Skeletal muscle cell (primary cell): Measurements from ENCODE around the gene HBEGF.

ENCODE experiments used
- DNase-seq: peaks from one replicate; pipeline ENCODE4 v3.0.0-alpha.2; 2010; ENCODE audit warnings: low read depth
- H3K4me3 ChIP-seq: 2 replicates; pipeline ENCODE4 v1.5.1; 2011; ENCODE audit warnings: low read depth, mild to moderate bottlenecking, control low read depth, low read length, moderate library complexity

HBEGF gene

GRCh38 chr5:140339636-140340035, 6.8 kb downstream of the HBEGF start:
- H3K4me3 ChIP-seq, result no peak overlapping the region
- DNase-seq, result no peak

- no peak overlapping the region for H3K4me3 ChIP-seq
- DNase-seq, result no peak
Measured at GRCh38 chr5:140338908-140339307, 7.5 kb downstream of the HBEGF start.

GRCh38 chr5:140338336-140338735, 8.1 kb downstream of the HBEGF start:
- no peak for DNase-seq
- no peak overlapping the region for H3K4me3 ChIP-seq

- no peak overlapping the region for H3K4me3 ChIP-seq
- DNase-seq, result no peak
Measured at GRCh38 chr5:140337880-140338279, 8.5 kb downstream of the HBEGF start.

- DNase-seq, result no peak
- no peak overlapping the region for H3K4me3 ChIP-seq
Measured at GRCh38 chr5:140336388-140336787, 10.0 kb downstream of the HBEGF start.

GRCh38 chr5:140331638-140332037, 14.8 kb downstream of the HBEGF start:
- DNase-seq, result no peak
- no peak overlapping the region for H3K4me3 ChIP-seq

GRCh38 chr5:140329739-140330481, 16.5 kb downstream of the HBEGF start:
- no peak for DNase-seq
- no peak overlapping the region for H3K4me3 ChIP-seq

- H3K4me3 ChIP-seq, result no peak overlapping the region
- no peak for DNase-seq
Measured at GRCh38 chr5:140328036-140328764, 18.2 kb downstream of the HBEGF start.

- no peak overlapping the region for H3K4me3 ChIP-seq
- DNase-seq, result no peak
Measured at GRCh38 chr5:140327589-140327988, 18.8 kb downstream of the HBEGF start.

- H3K4me3 ChIP-seq, result no peak overlapping the region
- DNase-seq, result no peak
Measured at GRCh38 chr5:140325486-140325885, 20.9 kb downstream of the HBEGF start.

- peak; percentile 85 for DNase-seq
- H3K4me3 ChIP-seq, result no peak overlapping the region
Measured at GRCh38 chr5:140324617-140325241, 21.7 kb downstream of the HBEGF start.

GRCh38 chr5:140324041-140324600, 22.3 kb downstream of the HBEGF start:
- no peak overlapping the region for H3K4me3 ChIP-seq

GRCh38 chr5:140322751-140323731, 23.4 kb downstream of the HBEGF start:
- no peak overlapping the region for H3K4me3 ChIP-seq
- peak; percentile 88 for DNase-seq

More at GRCh38 chr5:140324041-140324600, 22.3 kb downstream of the HBEGF start:
- no peak for DNase-seq

- DNase-seq, result no peak
- H3K4me3 ChIP-seq, result no peak overlapping the region
Measured at GRCh38 chr5:140321796-140322195, 24.6 kb downstream of the HBEGF start.

GRCh38 chr5:140319833-140320232, 26.6 kb downstream of the HBEGF start:
- H3K4me3 ChIP-seq, result no peak overlapping the region
- DNase-seq, result no peak

- no peak for DNase-seq
- H3K4me3 ChIP-seq, result no peak overlapping the region
Measured at GRCh38 chr5:140318792-140319191, 27.6 kb downstream of the HBEGF start.

GRCh38 chr5:140317859-140318258, 28.5 kb downstream of the HBEGF start:
- no peak overlapping the region for H3K4me3 ChIP-seq
- no peak for DNase-seq

GRCh38 chr5:140312791-140313189, 33.6 kb downstream of the HBEGF start:
- H3K4me3 ChIP-seq, result no peak overlapping the region
- DNase-seq, result no peak
